ENCODE measurements around the gene HMGN3.

The HMGN3 gene

GRCh38 chr6:79232696-79233462, 1.6 kb downstream of the HMGN3 start:
- DNase-seq (ENCODE audit: low spot score), result no peak

- DNase-seq (ENCODE audit: low spot score), result no peak
These were observed 2.8 kb downstream of the HMGN3 start for GRCh38 chr6:79231666-79232065.

- peak; percentile 17 for DNase-seq (ENCODE audit: low spot score)
These were observed 3.4 kb downstream of the HMGN3 start for GRCh38 chr6:79231101-79231500.

GRCh38 chr6:79230149-79230548, 4.3 kb downstream of the HMGN3 start:
- no peak for DNase-seq (ENCODE audit: low spot score)

GRCh38 chr6:79227445-79227844, 7.0 kb downstream of the HMGN3 start:
- DNase-seq (ENCODE audit: low spot score), result no peak

GRCh38 chr6:79226660-79227059, 7.8 kb downstream of the HMGN3 start:
- DNase-seq (ENCODE audit: low spot score), result no peak

- no peak for DNase-seq (ENCODE audit: low spot score)
These were observed 8.5 kb downstream of the HMGN3 start for GRCh38 chr6:79225717-79226599.

- no peak for DNase-seq (ENCODE audit: low spot score)
These were observed 10.7 kb downstream of the HMGN3 start for GRCh38 chr6:79223611-79224404.

GRCh38 chr6:79215213-79215824, 19.2 kb downstream of the HMGN3 start:
- no peak for DNase-seq (ENCODE audit: low spot score)

GRCh38 chr6:79212859-79213258, 21.6 kb downstream of the HMGN3 start:
- no peak for DNase-seq (ENCODE audit: low spot score)

- DNase-seq (ENCODE audit: low spot score), result no peak
These were observed 25.7 kb downstream of the HMGN3 start for GRCh38 chr6:79208816-79209215.

- DNase-seq (ENCODE audit: low spot score), result peak; percentile 20
These were observed 30.7 kb downstream of the HMGN3 start for GRCh38 chr6:79203753-79204253.

- no peak for DNase-seq (ENCODE audit: low spot score)
These were observed 31.9 kb downstream of the HMGN3 start for GRCh38 chr6:79202556-79202955.

- DNase-seq (ENCODE audit: low spot score), result no peak
These were observed 32.5 kb downstream of the HMGN3 start for GRCh38 chr6:79201983-79202382.

- no peak for DNase-seq (ENCODE audit: low spot score)
These were observed 33.3 kb downstream of the HMGN3 start for GRCh38 chr6:79201143-79201542.

GRCh38 chr6:79196912-79197311, 37.6 kb downstream of the HMGN3 start:
- DNase-seq (ENCODE audit: low spot score), result no peak

- DNase-seq (ENCODE audit: low spot score), result no peak
These were observed 40.5 kb downstream of the HMGN3 start for GRCh38 chr6:79193971-79194370.

- DNase-seq (ENCODE audit: low spot score), result no peak
These were observed 44.6 kb downstream of the HMGN3 start for GRCh38 chr6:79189760-79190350.

- peak; percentile 54 for DNase-seq (ENCODE audit: low spot score)
These were observed 45.5 kb downstream of the HMGN3 start for GRCh38 chr6:79188885-79189480.

GRCh38 chr6:79188107-79188506, 46.4 kb downstream of the HMGN3 start:
- no peak for DNase-seq (ENCODE audit: low spot score)

GRCh38 chr6:79186564-79186963, 47.9 kb downstream of the HMGN3 start:
- DNase-seq (ENCODE audit: low spot score), result no peak
